Liver (tissue), 9 donors: ENCODE data around the gene C16orf74. TPM values are rescaled to one million over a fixed set of nuclear protein-coding genes. Genes with fewer than 3 reads are reported as not detected.
A peak's percentile ranks its signal among the peaks of the same experiment; 100 is the strongest.

Experiments used
- DNase-seq: peaks from one replicate; pipeline ENCODE4 v3.0.0-alpha.2; 2017; ENCODE audit warnings: low spot score
- H3K27ac ChIP-seq, 2 donors: one replicate each; pipeline ENCODE4 v1.7.0; 2013; ENCODE audit warnings: inconsistent platforms in 2 of 2, low read length in 2 of 2, control low read depth in 1 of 2, low read depth in 1 of 2, mild to moderate bottlenecking in 1 of 2
- H3K27me3 ChIP-seq, 4 donors: one replicate each; pipeline versions ENCODE4 v1.6.1 to v1.7.0; 2013; ENCODE audit warnings: low read length in 3 of 4, inconsistent platforms in 1 of 4, mild to moderate bottlenecking in 1 of 4, moderate library complexity in 1 of 4; ENCODE audit not compliant: control insufficient read depth in 4 of 4, insufficient read depth in 4 of 4
- H3K36me3 ChIP-seq, 4 donors: one replicate each; pipeline versions ENCODE4 v1.6.1 to v1.7.0; 2013; ENCODE audit warnings: low read length in 3 of 4, mild to moderate bottlenecking in 3 of 4, low read depth in 1 of 4, moderate library complexity in 1 of 4; ENCODE audit not compliant: control insufficient read depth in 4 of 4, insufficient read depth in 3 of 4
- H3K4me1 ChIP-seq, 4 donors: one replicate each; pipeline versions ENCODE4 v1.6.1 to v1.7.0; 2013; ENCODE audit warnings: low read length in 3 of 4, mild to moderate bottlenecking in 3 of 4, moderate library complexity in 1 of 4; ENCODE audit not compliant: control insufficient read depth in 4 of 4, insufficient read depth in 4 of 4
- H3K4me3 ChIP-seq, 3 donors: one replicate each; pipeline versions ENCODE4 v1.6.1 to v1.7.0; 2013; ENCODE audit warnings: low read length in 3 of 3, control low read depth in 1 of 3, low read depth in 1 of 3, mild to moderate bottlenecking in 1 of 3
- H3K9ac ChIP-seq, 2 donors: one replicate each; pipeline ENCODE4 v1.7.0; 2013; ENCODE audit warnings: low read length in 2 of 2, mild to moderate bottlenecking in 2 of 2, moderate library complexity in 2 of 2, control low read depth in 1 of 2, low read depth in 1 of 2
- H3K9me3 ChIP-seq, 4 donors: one replicate each; pipeline versions ENCODE4 v1.6.1 to v1.7.0; 2013; ENCODE audit warnings: low read length in 3 of 4; ENCODE audit not compliant: control insufficient read depth in 4 of 4
- ATF3 ChIP-seq: IDR thresholded peaks from 2 replicates; pipeline ENCODE4 v1.6.1; 2016; ENCODE audit warnings: antibody characterized with exemption
- CTCF ChIP-seq: fragments of 150-350 bp; IDR thresholded peaks from 2 replicates; pipeline ENCODE4 v1.5.1; 2017; ENCODE audit warnings: improper control_type of control experiment, low read depth, low read length; ENCODE audit not compliant: missing input control
- FOXA1 ChIP-seq: IDR thresholded peaks from 2 replicates; pipeline ENCODE4 v1.6.1; 2016; ENCODE audit warnings: antibody characterized with exemption
- FOXA2 ChIP-seq: IDR thresholded peaks from 2 replicates; pipeline ENCODE4 v1.6.1; 2016; ENCODE audit warnings: antibody characterized with exemption
- GABPA ChIP-seq, 2 donors: IDR thresholded peaks in 1 of 2; conservative IDR thresholded peaks in 1 of 2; 2 replicates each; pipeline ENCODE4 v1.6.1; 2016; ENCODE audit warnings: antibody characterized with exemption in 2 of 2, mild to moderate bottlenecking in 1 of 2, moderate library complexity in 1 of 2
- NR2F2 ChIP-seq: IDR thresholded peaks from 2 replicates; pipeline ENCODE4 v1.6.1; 2016; ENCODE audit warnings: antibody characterized with exemption
- RAD21 ChIP-seq, 2 donors: IDR thresholded peaks; 2 replicates each; pipeline ENCODE4 v1.6.1; 2016; ENCODE audit warnings: antibody characterized with exemption in 2 of 2, mild to moderate bottlenecking in 2 of 2
- REST ChIP-seq: IDR thresholded peaks from 2 replicates; pipeline ENCODE4 v1.6.1; 2016; ENCODE audit warnings: antibody characterized with exemption, mild to moderate bottlenecking
- SP1 ChIP-seq: IDR thresholded peaks from 2 replicates; pipeline ENCODE4 v1.6.1; 2018; ENCODE audit warnings: antibody characterized with exemption, mild to moderate bottlenecking
- TAF1 ChIP-seq: conservative IDR thresholded peaks from 2 replicates; pipeline ENCODE4 v1.6.1; 2016; ENCODE audit warnings: antibody characterized with exemption, mild to moderate bottlenecking
- YY1 ChIP-seq: IDR thresholded peaks from 2 replicates; pipeline ENCODE4 v1.6.1; 2016; ENCODE audit warnings: antibody characterized with exemption, mild to moderate bottlenecking
- ZBTB33 ChIP-seq: IDR thresholded peaks from 2 replicates; pipeline ENCODE4 v1.6.1; 2016; ENCODE audit warnings: antibody characterized with exemption
- WGBS: extraction: QIAGEN DNeasy Blood & Tissue Kit; methylation state at CpG from one replicate; pipeline ENCODE4 v1.1.7; 2013; 5-methylcytosine and 5-hydroxymethylcytosine counted together
- polyA plus RNA-seq, 2 donors: library from polyadenylated mRNA; stranded (reverse) in 1 of 2; unstranded in 1 of 2; fragments of 200-250 nt in 1 of 2; fragments of >200 nt in 1 of 2; fragmentation: Nextera tagmentation in 1 of 2; extraction: Ambion mirVana in 1 of 2; gene quantifications; one replicate each; pipeline versions ENCODE4 v1.2.1 to v1.2.3, GENCODE V29; 2013 to 2015
- total RNA-seq, 2 donors: library from RNA; depleted of rRNA; stranded (reverse); fragments of >200 nt; gene quantifications; one replicate each; pipeline ENCODE4 v1.2.3, GENCODE V29; 2014
- donor health status: healthy.
- donor health status: healthy.
- donor health status: healthy.
- donor health status: healthy.
- donor health status: healthy.

The C16orf74 gene
- total and polyA plus RNA-seq, 4 donors = 0.37 to 0.75 (median 0.43) TPM

- no peak overlapping the region for H3K9ac ChIP-seq
Measured at GRCh38 chr16:85659805-85660511, 90.9 kb downstream of the C16orf74 start.

GRCh38 chr16:85659336-85659735, 91.6 kb downstream of the C16orf74 start:
- DNase-seq = no peak
- H3K9ac ChIP-seq = no peak overlapping the region
- no peak overlapping the region for H3K4me3 ChIP-seq
- no peak for TF ChIP-seq FOXA1
- TF ChIP-seq TAF1 = no peak
- TF ChIP-seq NR2F2 = no peak
- TF ChIP-seq GABPA (IDR thresholded peaks at IDR 0.05 in 1 of 2, conservative IDR thresholded peaks at IDR 0.05 in 1 of 2) = no peak
- no peak for TF ChIP-seq REST
- TF ChIP-seq FOXA2 = no peak
- no peak for TF ChIP-seq ATF3
- TF ChIP-seq ZBTB33 = no peak
- no peaks in the 10 kb centered on the region for H3K9me3 ChIP-seq
- no peaks in the 10 kb centered on the region for H3K27me3 ChIP-seq
- peaks cover 34 to 87% (median 55%) of the 10 kb centered on the region in 4 donors for H3K36me3 ChIP-seq
- 94% methylated on average over 8 of the region's 8 CpGs for WGBS
- no peaks in the 10 kb centered on the region for H3K4me1 ChIP-seq
- H3K27ac ChIP-seq = no peak overlapping the region

More at GRCh38 chr16:85659805-85660511, 90.9 kb downstream of the C16orf74 start:
- Histone ChIP-seq H3K4me1 (no peaks in the 10 kb centered on the region), H3K4me3 (no peak overlapping the region), H3K9me3 (no peaks in the 10 kb centered on the region), H3K27me3 (no peaks in the 10 kb centered on the region), H3K27ac (no peak overlapping the region), H3K36me3 (peaks cover 30 to 89% (median 61%) of the 10 kb centered on the region in 4 donors)
- TF ChIP-seq NR2F2 = no peak
- TF ChIP-seq YY1 = no peak
- peak; percentile 73 for TF ChIP-seq CTCF
- no peak for TF ChIP-seq SP1
- peak; percentile 79 to 88 for TF ChIP-seq RAD21 (IDR thresholded peaks at IDR 0.05)
- peak; percentile 83 for DNase-seq
- WGBS = 76% methylated on average over 12 of the region's 12 CpGs
